Activated T-helper 1 cell treated with anti-CD3 and anti-CD28 coated beads, Interleukin-12 subunit alpha, Interleukin-12 subunit beta, Interleukin-2, Interleukin-4 antibody, amounts not matched to agents 30 ng/mL and 10 ng/mL and 1 ng/mL, durations not matched to agents 14 hours and 24 hours and 36 hours (primary cell): ENCODE results near the gene AGT. TPM values are rescaled to one million over a fixed set of nuclear protein-coding genes. Genes with fewer than 3 reads are reported as not detected.

ENCODE experiments used
- DNase-seq: peaks from one replicate; pipeline ENCODE4 v3.0.0; 2021; ENCODE audit warnings: low spot score
- H3K27ac Mint-ChIP-seq: one replicate; pipeline ENCODE4 v1.8.0; 2021; ENCODE audit warnings: mild to moderate bottlenecking, mixed read lengths
- H3K27me3 Mint-ChIP-seq: one replicate; pipeline ENCODE4 v1.8.0; 2022; ENCODE audit warnings: mild to moderate bottlenecking, moderate library complexity, mixed read lengths; ENCODE audit not compliant: insufficient read depth
- H3K36me3 Mint-ChIP-seq: one replicate; pipeline ENCODE4 v1.8.0; 2021; ENCODE audit warnings: low read depth, mixed read lengths
- H3K4me1 Mint-ChIP-seq: one replicate; pipeline ENCODE4 v1.8.0; 2021; ENCODE audit warnings: low read depth, mixed read lengths
- H3K4me3 Mint-ChIP-seq: one replicate; pipeline ENCODE4 v1.8.0; 2021; ENCODE audit warnings: mild to moderate bottlenecking, moderate library complexity, mixed read lengths
- H3K9me3 Mint-ChIP-seq: one replicate; pipeline ENCODE4 v1.8.0; 2021; ENCODE audit warnings: mixed read lengths
- intact Hi-C: fragments of 100-400 bp; cut with micrococcal nuclease; formaldehyde crosslinking; loops from one replicate; pipeline ENCODE4 v1.15.1; 2024
- total RNA-seq: library from RNA; stranded (reverse); gene quantifications from 2 replicates; pipeline ENCODE4 v1.2.3, GENCODE V29; 2022

AGT gene
- total RNA-seq, 1 donor from 2014 or later, result not detected

DNA sequence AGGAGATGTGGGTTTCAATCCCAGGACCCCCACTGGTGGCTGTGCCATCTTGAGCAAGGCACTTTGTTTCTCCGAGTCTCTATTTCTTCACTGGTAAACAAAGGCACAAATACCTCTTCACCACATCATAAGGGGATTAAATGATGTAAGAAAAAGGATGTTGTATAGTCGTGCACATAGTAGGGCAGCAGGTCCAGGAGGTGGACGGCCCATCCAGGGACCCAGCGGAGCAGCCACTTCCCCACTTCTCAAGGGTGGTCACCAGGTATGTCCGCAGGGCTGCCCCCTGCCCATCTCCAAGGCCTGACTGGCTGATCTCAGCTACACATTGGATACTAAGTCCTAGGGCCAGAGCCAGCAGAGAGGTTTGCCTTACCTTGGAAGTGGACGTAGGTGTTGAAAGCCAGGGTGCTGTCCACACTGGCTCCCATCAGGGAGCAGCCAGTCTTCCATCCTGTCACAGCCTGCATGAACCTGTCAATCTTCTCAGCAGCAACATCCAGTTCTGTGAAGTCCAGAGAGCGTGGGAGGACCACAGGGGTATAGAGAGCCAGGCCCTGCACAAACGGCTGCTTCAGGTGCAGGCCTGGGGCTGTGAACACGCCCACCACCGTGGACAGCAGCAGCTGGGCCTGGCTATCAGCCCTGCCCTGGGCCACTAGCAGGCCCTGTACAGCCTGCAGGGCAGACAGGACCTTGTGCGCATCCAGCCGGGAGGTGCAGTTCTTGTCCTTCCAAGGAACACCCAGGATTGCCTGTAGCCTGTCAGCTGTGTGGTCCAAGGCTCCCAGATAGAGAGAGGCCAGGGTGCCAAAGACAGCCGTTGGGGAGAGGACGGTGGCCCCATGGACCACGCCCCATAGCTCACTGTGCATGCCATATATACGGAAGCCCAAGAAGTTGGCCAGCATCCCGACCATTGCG is 4.0 kb downstream of the AGT start:
- Mint-ChIP-seq H3K4me1 (no peaks in the 10 kb centered on the region), H3K27me3 (peaks cover 6% of the 10 kb centered on the region), H3K4me3 (no peak overlapping the region), H3K36me3 (no peaks in the 10 kb centered on the region), H3K27ac (no peak overlapping the region), H3K9me3 (no peaks in the 10 kb centered on the region)
- intact Hi-C loops, result no loop called here
- no peak for DNase-seq

DNA sequence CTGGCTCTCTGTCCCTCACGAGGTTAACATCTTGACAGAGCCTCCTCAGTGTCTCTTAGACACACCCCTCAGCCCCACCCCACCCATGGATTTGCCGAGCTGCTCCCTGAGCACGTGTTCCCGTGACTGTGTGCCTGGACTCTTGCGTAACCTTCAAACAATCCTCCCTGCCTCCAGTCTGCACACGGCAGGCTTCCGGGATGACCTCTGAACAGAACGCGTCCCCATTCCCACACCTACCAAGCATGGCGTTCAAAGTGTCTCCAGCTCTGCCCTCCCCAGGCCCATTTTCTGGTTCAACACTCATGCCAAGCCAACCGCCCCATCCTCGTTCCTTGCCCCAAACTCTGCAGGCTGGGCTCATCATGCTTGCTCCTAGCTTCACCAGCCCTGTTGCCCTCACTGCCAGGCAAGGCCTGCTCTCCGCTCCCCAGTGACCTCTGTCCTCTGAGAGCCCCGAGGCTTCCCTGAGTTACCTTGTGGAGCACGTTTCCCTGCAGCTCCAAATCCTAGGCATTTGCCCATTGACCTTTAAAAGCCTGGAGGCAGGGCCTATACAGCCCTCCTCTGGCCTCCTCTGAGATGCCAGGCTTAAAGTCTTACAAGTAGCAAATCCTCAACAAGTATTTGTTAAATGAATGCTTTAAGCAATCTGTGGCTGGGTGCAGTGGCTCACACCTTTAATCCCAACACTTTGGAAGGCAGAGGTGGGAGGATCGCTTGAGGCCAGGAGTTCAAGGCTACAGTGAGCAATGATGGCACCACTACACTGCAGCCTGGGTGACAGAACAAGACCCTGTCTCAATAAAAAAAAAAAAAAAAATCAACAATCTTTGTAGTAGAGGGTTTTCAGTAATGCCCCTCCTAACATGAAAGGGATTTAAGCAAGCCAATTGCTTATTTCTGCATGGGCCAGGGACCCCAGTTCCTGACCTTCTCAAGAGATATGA is 5.0 kb downstream of the AGT start:
- Mint-ChIP-seq H3K27ac (no peak overlapping the region), H3K4me1 (no peaks in the 10 kb centered on the region), H3K27me3 (peaks cover 6% of the 10 kb centered on the region), H3K36me3 (no peaks in the 10 kb centered on the region), H3K4me3 (no peak overlapping the region), H3K9me3 (no peaks in the 10 kb centered on the region)
- intact Hi-C loops, result no loop called here
- DNase-seq, result no peak

DNA sequence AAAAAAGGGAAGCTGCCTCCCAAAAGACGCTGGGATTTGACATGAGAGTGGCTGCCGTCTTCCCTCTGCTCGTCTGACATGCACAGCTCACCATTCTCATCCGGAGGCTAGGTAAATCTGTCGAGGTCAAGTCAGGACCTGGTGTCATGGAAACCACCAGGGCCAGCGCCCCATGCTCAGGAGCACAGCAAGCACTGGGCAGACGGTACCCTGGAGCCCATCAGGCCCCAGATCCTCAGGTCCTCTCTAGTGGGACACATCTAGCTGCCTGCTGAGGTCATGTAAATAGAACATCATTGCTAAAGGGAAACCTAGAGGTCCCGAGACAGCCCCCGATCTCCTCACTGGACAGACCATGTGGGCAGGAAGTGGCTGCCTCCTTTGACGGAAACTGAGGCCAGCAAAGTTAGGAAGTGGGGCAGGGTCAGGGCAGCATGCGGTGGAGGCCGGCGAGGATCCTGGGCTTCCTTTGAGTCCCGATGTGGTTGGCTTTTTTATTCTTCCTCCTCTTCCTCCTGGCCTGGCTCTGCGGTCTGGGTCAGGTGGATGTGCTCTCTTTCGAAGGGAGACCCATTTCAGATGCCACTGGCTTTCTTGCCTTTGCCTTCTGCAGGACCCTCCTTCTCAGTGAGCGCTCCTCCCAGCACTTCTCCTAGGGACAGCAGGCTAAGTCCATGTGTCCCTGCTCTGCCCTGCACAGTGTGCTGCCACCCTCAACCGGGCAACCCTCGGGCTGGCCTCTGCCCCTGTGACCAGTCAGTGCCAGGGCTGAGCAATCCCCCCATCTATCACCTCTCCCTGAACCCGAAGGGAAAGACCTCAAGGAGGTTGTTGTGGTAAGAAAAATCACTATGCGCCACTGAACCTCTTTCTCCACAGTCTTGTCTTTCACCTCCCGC is 5.9 kb downstream of the AGT start:
- intact Hi-C loops, result no loop called here
- Mint-ChIP-seq H3K4me1 (no peaks in the 10 kb centered on the region), H3K4me3 (no peak overlapping the region), H3K27me3 (peaks cover 6% of the 10 kb centered on the region), H3K9me3 (no peaks in the 10 kb centered on the region), H3K36me3 (no peaks in the 10 kb centered on the region), H3K27ac (no peak overlapping the region)
- DNase-seq, result no peak

DNA sequence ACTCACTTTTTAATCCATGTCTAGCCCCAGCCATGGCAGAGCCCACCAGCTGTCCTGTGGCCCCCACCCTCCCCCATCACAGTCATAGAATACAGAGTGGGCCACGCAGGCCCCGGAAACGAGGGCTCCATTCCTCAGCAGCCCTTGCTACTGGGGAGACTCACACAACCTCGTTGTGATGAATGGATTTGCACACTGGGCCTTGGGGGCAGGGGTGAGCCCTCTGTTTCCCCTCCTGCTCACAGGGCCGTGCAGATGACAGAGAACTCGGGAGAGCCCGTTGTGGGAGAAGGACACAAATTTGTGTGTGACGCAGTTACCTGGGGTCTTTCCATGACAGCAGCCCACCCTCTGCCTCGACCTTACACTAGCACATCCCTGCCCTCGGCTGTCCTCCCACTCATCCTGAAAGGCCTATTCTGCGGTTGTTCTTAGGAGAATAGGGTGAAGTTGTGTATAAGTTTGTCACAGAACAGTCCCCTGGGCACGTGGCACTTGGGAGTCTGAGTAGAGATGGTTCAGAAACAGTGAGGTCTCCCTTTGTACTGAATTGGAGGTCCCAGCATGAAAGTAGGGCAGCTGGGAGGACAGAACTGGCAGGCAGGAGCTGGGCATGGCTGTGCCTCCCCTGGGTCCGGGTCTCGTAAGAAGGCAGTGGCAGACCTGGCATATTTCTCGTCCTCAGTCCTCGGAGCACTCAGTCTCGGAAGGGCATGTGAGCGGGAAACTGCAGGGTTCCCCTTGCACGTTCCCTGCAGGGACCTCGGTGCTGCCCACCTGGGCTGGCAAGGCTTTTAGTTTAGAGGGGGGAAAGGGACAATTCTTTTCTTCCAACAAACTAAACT is 6.8 kb downstream of the AGT start:
- intact Hi-C loops, result no loop called here
- Mint-ChIP-seq H3K27ac (no peak overlapping the region), H3K4me3 (no peak overlapping the region), H3K27me3 (peaks cover 6% of the 10 kb centered on the region), H3K36me3 (no peaks in the 10 kb centered on the region), H3K9me3 (no peaks in the 10 kb centered on the region), H3K4me1 (no peaks in the 10 kb centered on the region)
- no peak for DNase-seq

DNA sequence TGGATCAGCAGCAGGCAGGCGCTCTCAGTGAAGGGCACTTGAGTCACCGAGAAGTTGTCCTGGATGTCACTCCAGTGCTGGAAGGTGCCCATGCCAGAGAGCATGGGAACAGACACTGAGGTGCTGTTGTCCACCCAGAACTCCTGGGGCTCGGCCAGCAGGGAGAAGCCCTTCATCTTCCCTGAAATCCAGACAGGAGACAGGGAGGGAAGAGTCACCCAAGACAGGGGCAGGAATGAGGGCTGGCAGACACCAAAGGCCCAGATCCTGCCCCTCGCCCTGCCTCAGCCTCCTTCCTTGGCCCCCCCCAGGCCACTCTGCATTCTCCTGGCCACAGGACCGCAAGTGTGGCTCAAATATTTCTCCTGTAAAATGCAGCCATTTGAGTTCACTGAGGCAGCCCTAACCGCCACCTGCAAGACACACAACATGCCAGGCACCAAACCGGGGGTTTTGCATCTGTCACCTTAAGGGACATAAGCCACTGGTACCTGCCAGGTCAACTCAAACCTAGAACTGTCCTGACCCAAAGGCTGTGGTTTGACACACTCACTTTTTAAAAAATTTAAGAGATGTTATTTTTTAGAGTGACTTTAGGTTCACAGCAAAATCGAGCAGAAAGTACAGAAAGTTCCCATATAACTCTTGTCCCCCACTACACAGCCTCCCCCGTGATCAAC is 7.8 kb downstream of the AGT start:
- no peaks in the 10 kb centered on the region for H3K9me3 Mint-ChIP-seq
- H3K27ac Mint-ChIP-seq, result no peak overlapping the region
- intact Hi-C loops, result no loop called here
- no peak for DNase-seq
- no peaks in the 10 kb centered on the region for H3K36me3 Mint-ChIP-seq
- no peaks in the 10 kb centered on the region for H3K4me1 Mint-ChIP-seq
- no peak overlapping the region for H3K4me3 Mint-ChIP-seq
- H3K27me3 Mint-ChIP-seq, result peaks cover 6% of the 10 kb centered on the region

DNA sequence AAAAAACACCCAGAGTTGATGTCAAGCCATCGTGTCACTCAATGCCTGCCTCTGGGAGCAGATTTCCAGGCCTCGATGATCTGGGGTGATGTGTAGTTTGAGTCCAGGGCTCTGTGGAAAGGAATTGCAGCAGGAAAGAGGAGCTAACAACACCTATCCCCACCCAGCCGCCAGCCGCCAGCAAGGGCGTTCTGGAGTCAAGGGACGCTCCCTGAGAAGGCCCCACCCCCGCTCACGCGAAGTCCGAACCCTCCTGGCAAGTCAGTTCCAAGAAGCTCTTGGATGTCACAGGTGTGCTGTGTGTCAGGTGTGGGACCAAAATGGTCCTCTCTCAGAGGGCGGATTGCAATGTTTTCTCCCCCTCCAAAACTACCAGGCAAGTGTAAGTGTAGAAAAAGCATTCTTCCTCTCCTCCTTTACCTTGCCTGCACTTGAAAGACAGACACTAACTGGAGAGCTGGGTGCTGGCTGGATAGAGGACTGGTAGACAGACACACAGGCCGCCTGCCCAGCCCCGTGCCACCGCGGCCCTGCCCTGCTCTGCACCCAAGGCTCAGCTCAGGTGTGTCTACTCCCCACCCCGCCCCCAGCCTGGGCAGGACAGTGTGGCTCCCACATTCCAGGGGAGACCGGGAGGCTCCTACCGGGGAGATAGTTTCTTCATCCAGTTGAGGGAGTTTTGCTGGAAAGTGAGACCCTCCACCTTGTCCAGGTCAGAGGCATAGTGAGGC is 8.5 kb downstream of the AGT start:
- no peak for DNase-seq
- Mint-ChIP-seq H3K4me3 (no peak overlapping the region), H3K36me3 (no peaks in the 10 kb centered on the region), H3K4me1 (no peaks in the 10 kb centered on the region), H3K27me3 (peaks cover 6% of the 10 kb centered on the region), H3K27ac (no peak overlapping the region), H3K9me3 (no peaks in the 10 kb centered on the region)
- intact Hi-C loops, result no loop called here

DNA sequence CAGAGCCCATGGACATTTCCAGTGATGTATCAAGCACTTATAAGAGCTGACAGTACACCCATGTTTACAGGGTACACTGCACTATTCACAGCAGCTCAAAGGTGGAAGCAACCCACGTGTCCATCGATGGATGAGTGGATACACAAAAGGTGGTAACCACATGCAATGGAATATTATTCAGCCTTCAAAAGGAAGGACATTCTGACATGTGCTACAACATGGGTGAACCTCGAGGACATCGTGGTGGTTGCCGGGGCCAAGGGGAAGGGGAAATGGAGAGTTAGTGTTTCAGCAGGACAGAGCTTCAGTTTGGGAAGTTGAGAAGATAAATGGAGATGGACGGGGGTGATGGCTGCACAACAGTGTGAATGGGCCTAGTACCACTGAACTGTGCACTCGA is 9.1 kb downstream of the AGT start:
- Mint-ChIP-seq H3K4me3 (no peak overlapping the region), H3K9me3 (no peaks in the 10 kb centered on the region), H3K27ac (no peak overlapping the region), H3K27me3 (peaks cover 7% of the 10 kb centered on the region), H3K4me1 (no peaks in the 10 kb centered on the region), H3K36me3 (no peaks in the 10 kb centered on the region)
- DNase-seq, result no peak
- intact Hi-C loops, result no loop called here

DNA sequence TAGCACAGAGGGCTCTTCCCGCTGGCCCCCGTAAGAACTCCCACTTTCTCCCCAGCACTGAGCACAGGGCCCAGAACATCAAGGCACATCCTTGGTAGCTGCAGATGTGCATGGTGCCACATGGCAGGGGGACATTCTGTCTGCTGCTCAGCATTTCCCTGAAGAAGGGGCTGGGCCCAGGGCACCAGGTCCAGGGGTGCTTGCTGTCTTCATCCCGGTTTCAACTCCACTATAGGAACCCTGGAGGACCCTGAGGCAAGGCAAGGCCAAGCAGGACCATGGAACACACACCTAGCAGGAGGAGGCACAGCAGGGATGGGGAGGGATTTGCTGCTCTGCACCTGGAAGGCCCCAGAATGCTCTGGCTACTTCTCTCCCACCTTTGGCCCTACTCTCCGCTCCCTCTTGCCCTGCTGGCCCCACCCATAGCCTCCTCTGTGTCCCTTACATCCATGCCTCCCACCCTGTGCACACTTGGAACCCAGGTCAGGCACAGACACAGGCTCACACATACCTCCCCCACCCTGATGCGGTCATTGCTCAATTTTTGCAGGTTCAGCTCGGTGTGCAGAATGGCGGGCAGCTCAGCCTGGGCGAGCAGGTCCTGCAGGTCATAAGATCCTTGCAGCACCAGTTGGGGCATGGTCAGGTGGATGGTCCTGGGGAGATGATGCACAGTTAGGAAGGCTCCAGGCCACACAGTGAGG is 10.1 kb downstream of the AGT start:
- Mint-ChIP-seq H3K4me1 (no peaks in the 10 kb centered on the region), H3K9me3 (no peaks in the 10 kb centered on the region), H3K27me3 (peaks cover 9% of the 10 kb centered on the region), H3K27ac (no peak overlapping the region), H3K4me3 (no peak overlapping the region), H3K36me3 (no peaks in the 10 kb centered on the region)
- DNase-seq, result no peak
- intact Hi-C loops, result no loop called here

DNA sequence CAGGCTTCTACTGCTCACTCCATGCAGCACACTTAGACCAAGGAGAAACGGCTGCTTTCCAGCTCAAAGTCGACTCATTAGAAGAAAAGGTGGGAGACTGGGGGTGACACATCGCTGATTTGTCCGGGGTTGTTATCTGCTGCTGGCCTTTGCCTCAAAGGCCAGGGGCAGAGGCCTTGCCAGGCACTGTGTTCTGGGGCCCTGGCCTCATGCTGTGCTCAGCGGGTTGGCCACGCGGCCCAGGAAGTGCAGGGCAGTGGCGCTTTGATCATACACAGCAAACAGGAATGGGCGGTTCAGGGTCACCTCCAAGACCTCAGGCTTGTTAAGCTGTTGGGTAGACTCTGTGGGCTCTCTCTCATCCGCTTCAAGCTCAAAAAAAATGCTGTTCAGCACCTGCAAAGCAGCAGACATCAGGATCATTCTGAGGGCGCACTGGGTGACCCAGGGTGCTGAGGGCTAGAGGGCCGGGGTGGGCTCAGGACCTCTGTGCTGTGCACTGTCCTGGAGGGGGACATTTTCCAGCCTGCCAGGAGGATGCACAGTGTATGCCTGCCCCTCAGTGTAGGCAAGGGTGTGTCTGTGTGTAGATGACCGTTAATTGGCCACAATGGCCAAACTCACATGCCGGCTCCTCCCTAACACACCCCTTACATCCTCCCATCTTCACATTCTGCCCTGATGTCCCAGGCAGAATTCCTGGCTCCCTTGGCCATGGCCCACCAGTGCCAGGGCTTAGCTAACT is 10.8 kb downstream of the AGT start:
- no peak for DNase-seq
- H3K9me3 Mint-ChIP-seq, result no peaks in the 10 kb centered on the region
- H3K4me3 Mint-ChIP-seq, result no peak overlapping the region
- H3K27me3 Mint-ChIP-seq, result peaks cover 8% of the 10 kb centered on the region
- H3K27ac Mint-ChIP-seq, result no peak overlapping the region
- no peaks in the 10 kb centered on the region for H3K36me3 Mint-ChIP-seq
- intact Hi-C loops, result no loop called here
- H3K4me1 Mint-ChIP-seq, result no peaks in the 10 kb centered on the region
